Right hindlimb (tissue), 1 donor: ENCODE data around the gene SLC41A3.

ENCODE experiments used
- DNase-seq: peaks from one replicate; pipeline ENCODE4 v3.0.0-alpha.2; 2018

SLC41A3 gene

GRCh38 chr3:126083913-126084767 is at the start of gene SLC41A3:
Gene SLC41A3 (minus strand): TSS chr3:126084124. CDS start chr3:126068219, 15,905 bp downstream.
- peak; percentile 95 for DNase-seq

GRCh38 chr3:126133606-126134005 is 49.7 kb upstream of the SLC41A3 start:
- DNase-seq, result peak; percentile 14

- peak; percentile 25 for DNase-seq
Measured at GRCh38 chr3:126132751-126133511, 49.0 kb upstream of the SLC41A3 start.

- peak; percentile 8 for DNase-seq
Measured at GRCh38 chr3:126131881-126132750, 48.2 kb upstream of the SLC41A3 start.

GRCh38 chr3:126130981-126131745 is 47.2 kb upstream of the SLC41A3 start:
- peak; percentile 9 for DNase-seq

GRCh38 chr3:126130081-126130855 is 46.3 kb upstream of the SLC41A3 start:
- peak; percentile 11 for DNase-seq

GRCh38 chr3:126129398-126129891 is 45.5 kb upstream of the SLC41A3 start:
- DNase-seq, result peak; percentile 15

- DNase-seq, result peak; percentile 12
Measured at GRCh38 chr3:126128504-126129397, 44.8 kb upstream of the SLC41A3 start.

- no peak for DNase-seq
Measured at GRCh38 chr3:126127904-126128303, 44.0 kb upstream of the SLC41A3 start.

- peak; percentile 4 for DNase-seq
Measured at GRCh38 chr3:126127452-126127851, 43.5 kb upstream of the SLC41A3 start.

- DNase-seq, result peak; percentile 9
Measured at GRCh38 chr3:126126811-126127431, 43.0 kb upstream of the SLC41A3 start.

- peak; percentile 6 for DNase-seq
Measured at GRCh38 chr3:126126286-126126685, 42.4 kb upstream of the SLC41A3 start.

GRCh38 chr3:126125781-126126251 is 41.9 kb upstream of the SLC41A3 start:
- DNase-seq, result peak; percentile 4

GRCh38 chr3:126125341-126125740 is 41.4 kb upstream of the SLC41A3 start:
- peak; percentile 17 for DNase-seq

GRCh38 chr3:126124896-126125295 is 41.0 kb upstream of the SLC41A3 start:
- DNase-seq, result no peak

- peak; percentile 15 for DNase-seq
Measured at GRCh38 chr3:126124148-126124868, 40.4 kb upstream of the SLC41A3 start.

GRCh38 chr3:126121632-126122031 is 37.7 kb upstream of the SLC41A3 start:
- DNase-seq, result no peak

GRCh38 chr3:126121074-126121473 is 37.1 kb upstream of the SLC41A3 start:
- no peak for DNase-seq

GRCh38 chr3:126119976-126120375 is 36.1 kb upstream of the SLC41A3 start:
- DNase-seq, result no peak
